ENCODE results near the gene FGF14.

The FGF14 gene

DNA sequence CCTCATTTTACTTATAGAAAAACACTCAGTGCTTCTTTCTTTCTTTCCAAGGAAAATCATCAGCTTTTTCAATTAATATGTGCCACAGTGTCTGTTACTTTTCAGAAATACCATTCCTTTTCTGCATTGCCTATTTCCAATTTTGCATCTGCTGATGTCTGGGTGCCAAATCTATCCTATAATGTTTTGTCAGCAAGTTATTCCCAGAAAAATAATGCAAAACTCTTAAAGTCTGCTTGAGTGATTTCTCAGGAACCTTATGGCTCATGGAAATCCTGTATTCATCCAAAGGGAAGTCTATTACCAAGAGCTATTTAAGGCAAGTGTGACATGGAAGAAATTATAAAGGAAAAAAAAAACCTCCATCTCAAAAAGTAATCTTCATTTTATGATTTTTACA, 224.4 kb downstream of the FGF14 start:
- H3K27ac ChIP-seq (ENCODE audit: low read depth, low read length), result no peak overlapping the region
- no peaks in the 10 kb centered on the region for H3K27me3 ChIP-seq (ENCODE audit: insufficient read depth, low read length)
- no peaks in the 10 kb centered on the region for H3K36me3 ChIP-seq (ENCODE audit: insufficient read depth, low read length)
- no peak overlapping the region for H3K4me3 ChIP-seq (ENCODE audit: low read depth, low read length)
- H2AFZ ChIP-seq (ENCODE audit: low read length, unreplicated experiment), result no peak overlapping the region
- H3K79me2 ChIP-seq (ENCODE audit: control insufficient read depth, insufficient read depth, low read length, unreplicated experiment), result no peaks in the 10 kb centered on the region
- no peaks in the 10 kb centered on the region for H3K4me1 ChIP-seq (ENCODE audit: control insufficient read depth, insufficient read depth, low read length, unreplicated experiment)

DNA sequence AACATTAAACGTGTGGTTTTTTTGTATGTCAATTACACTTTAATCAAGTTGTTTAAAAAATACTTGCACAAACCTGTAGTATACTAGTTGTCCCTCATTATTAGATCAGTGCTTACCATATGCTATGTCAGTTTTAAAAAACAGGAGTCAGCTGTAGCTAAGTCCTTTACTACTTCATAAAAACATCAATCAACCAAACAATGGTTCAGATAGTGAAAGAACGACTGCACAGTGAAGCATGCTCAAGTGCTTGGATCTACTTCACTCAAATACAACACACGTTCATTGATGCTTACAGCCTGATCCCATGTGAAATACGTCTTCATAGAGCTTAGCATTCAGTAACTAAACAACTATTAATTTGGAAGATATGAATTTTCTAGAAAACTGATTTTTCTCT, 225.0 kb downstream of the FGF14 start:
- no peak overlapping the region for H2AFZ ChIP-seq (ENCODE audit: low read length, unreplicated experiment)
- H3K27ac ChIP-seq (ENCODE audit: low read depth, low read length), result no peak overlapping the region
- H3K4me3 ChIP-seq (ENCODE audit: low read depth, low read length), result no peak overlapping the region
- no peaks in the 10 kb centered on the region for H3K4me1 ChIP-seq (ENCODE audit: control insufficient read depth, insufficient read depth, low read length, unreplicated experiment)
- H3K79me2 ChIP-seq (ENCODE audit: control insufficient read depth, insufficient read depth, low read length, unreplicated experiment), result no peaks in the 10 kb centered on the region
- no peaks in the 10 kb centered on the region for H3K27me3 ChIP-seq (ENCODE audit: insufficient read depth, low read length)
- H3K36me3 ChIP-seq (ENCODE audit: insufficient read depth, low read length), result no peaks in the 10 kb centered on the region

DNA sequence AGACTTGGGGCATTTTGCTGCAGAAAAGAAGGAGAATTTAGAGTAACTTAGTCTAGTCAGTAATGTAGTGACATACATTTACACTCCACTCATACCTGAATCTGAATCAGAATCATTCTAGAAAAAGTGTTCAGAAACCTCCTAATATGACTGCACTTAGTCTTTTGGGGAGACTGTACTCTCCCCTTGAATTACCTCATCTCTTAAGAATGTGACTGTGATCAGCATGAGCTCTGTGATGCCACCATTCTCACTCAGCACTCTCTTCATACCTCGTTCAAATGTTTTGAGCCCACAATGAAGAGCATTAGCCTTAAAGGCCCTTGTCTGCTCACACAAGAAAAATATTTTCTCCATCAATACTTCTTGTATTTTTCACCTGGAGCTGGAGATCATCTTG, 229.4 kb downstream of the FGF14 start:
- Histone ChIP-seq H3K27ac (ENCODE audit: low read depth, low read length) (no peak overlapping the region), H3K4me1 (ENCODE audit: control insufficient read depth, insufficient read depth, low read length, unreplicated experiment) (no peaks in the 10 kb centered on the region), H3K36me3 (ENCODE audit: insufficient read depth, low read length) (no peaks in the 10 kb centered on the region), H2AFZ (ENCODE audit: low read length, unreplicated experiment) (no peak overlapping the region), H3K27me3 (ENCODE audit: insufficient read depth, low read length) (no peaks in the 10 kb centered on the region), H3K79me2 (ENCODE audit: control insufficient read depth, insufficient read depth, low read length, unreplicated experiment) (no peaks in the 10 kb centered on the region), H3K4me3 (ENCODE audit: low read depth, low read length) (no peak overlapping the region)

DNA sequence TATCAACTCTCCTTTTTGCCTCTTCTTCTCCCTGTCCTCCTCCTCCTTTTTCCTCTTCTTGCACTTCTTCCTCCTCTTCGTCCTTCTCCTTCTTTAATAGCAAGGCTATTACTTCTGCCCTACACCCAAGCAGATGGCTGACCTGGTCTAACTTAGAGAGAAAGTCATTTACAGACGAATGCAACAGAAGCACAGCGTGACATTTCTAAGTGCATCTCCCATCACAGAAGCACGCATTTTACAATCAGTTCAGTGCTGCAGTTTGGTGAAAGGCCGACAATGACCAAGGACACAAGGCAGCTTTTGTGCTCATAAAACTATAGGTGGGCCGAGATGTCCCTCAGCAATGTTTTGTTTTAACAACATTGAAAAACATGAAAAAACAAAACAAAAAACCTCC, 231.5 kb downstream of the FGF14 start:
- no peak overlapping the region for H3K27ac ChIP-seq (ENCODE audit: low read depth, low read length)

DNA sequence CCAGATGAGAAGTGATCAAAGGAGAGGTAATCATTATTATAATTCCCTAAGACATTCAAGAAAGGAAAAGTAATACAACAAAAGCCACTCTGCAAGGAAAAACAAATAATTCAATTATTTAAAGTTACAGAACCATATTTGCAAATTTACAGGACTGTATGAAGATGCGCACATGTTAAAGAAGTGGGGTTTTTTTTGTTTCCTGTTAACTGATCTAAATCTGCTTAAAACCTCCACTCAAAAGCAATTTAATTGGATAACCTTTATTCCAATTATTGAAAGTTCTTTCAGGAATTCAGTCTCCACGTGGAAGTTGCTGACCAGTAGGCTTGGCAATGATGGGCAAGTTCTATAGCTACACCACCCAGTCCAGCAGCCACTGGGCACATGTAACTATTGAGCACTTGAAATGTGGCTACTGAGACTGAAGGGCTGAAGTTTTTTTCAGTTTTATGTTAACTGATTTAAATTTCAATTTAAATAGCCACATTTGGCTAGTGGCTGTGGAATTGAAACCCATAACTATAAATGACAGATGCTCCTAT, 232.3 kb downstream of the FGF14 start:
- H3K27ac ChIP-seq (ENCODE audit: low read depth, low read length), result no peak overlapping the region

More for the DNA sequence above, 231.5 kb downstream of the FGF14 start:
- H3K36me3 ChIP-seq (ENCODE audit: insufficient read depth, low read length), result no peaks in the 10 kb centered on the region
- no peaks in the 10 kb centered on the region for H3K4me1 ChIP-seq (ENCODE audit: control insufficient read depth, insufficient read depth, low read length, unreplicated experiment)
- no peaks in the 10 kb centered on the region for H3K27me3 ChIP-seq (ENCODE audit: insufficient read depth, low read length)
- H3K79me2 ChIP-seq (ENCODE audit: control insufficient read depth, insufficient read depth, low read length, unreplicated experiment), result no peaks in the 10 kb centered on the region
- H3K4me3 ChIP-seq (ENCODE audit: low read depth, low read length), result no peak overlapping the region
- no peak overlapping the region for H2AFZ ChIP-seq (ENCODE audit: low read length, unreplicated experiment)

DNA sequence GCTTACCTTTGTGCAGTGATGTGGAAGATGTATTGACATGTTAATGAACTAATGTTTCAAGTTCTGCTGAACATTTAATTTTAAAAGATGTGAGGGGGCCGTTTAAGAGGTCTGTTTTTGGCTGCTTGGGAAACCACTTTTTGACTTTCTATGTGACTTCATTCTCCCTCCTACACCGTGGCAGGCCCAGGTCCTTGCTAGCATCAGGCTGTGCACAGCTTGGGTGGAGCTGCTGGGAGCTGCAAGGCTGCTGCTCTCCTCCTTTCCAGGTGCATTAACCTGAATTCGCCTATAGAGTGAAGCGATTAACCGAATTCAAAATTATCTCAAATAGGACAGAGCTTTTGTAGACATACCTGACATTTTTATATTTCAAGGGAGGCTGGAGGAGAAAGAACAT, 249.1 kb downstream of the FGF14 start:
- Histone ChIP-seq H3K27ac (ENCODE audit: low read depth, low read length) (no peak overlapping the region), H3K4me1 (ENCODE audit: control insufficient read depth, insufficient read depth, low read length, unreplicated experiment) (no peaks in the 10 kb centered on the region), H2AFZ (ENCODE audit: low read length, unreplicated experiment) (no peak overlapping the region), H3K79me2 (ENCODE audit: control insufficient read depth, insufficient read depth, low read length, unreplicated experiment) (no peaks in the 10 kb centered on the region), H3K36me3 (ENCODE audit: insufficient read depth, low read length) (no peaks in the 10 kb centered on the region), H3K4me3 (ENCODE audit: low read depth, low read length) (no peak overlapping the region), H3K27me3 (ENCODE audit: insufficient read depth, low read length) (no peaks in the 10 kb centered on the region)

More for the DNA sequence above, 232.3 kb downstream of the FGF14 start:
- no peaks in the 10 kb centered on the region for H3K36me3 ChIP-seq (ENCODE audit: insufficient read depth, low read length)
- no peaks in the 10 kb centered on the region for H3K4me1 ChIP-seq (ENCODE audit: control insufficient read depth, insufficient read depth, low read length, unreplicated experiment)
- H3K27me3 ChIP-seq (ENCODE audit: insufficient read depth, low read length), result no peaks in the 10 kb centered on the region
- H2AFZ ChIP-seq (ENCODE audit: low read length, unreplicated experiment), result no peak overlapping the region
- no peaks in the 10 kb centered on the region for H3K79me2 ChIP-seq (ENCODE audit: control insufficient read depth, insufficient read depth, low read length, unreplicated experiment)
- no peak overlapping the region for H3K4me3 ChIP-seq (ENCODE audit: low read depth, low read length)

DNA sequence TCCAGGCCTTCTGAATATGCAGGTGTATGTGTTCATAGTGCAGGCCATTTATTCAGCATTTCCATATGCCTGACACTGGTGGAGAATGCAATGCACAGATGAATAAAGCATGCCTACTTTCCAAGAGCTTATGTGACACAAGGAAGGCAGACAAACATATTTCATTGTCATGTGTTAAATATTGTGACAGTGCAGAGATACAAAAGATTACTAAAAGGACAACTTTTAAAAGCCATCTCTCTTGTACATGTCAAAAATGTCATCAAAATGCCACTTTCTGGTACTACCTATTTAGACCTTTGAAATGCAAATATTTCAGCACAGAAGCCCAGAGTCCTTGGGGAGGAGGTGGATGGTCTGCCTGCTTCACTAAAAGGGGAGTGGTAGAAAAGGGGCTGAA, 254.5 kb downstream of the FGF14 start:
- H3K27ac ChIP-seq (ENCODE audit: low read depth, low read length), result no peak overlapping the region
- no peaks in the 10 kb centered on the region for H3K79me2 ChIP-seq (ENCODE audit: control insufficient read depth, insufficient read depth, low read length, unreplicated experiment)
- no peaks in the 10 kb centered on the region for H3K36me3 ChIP-seq (ENCODE audit: insufficient read depth, low read length)
- H3K4me3 ChIP-seq (ENCODE audit: low read depth, low read length), result no peak overlapping the region
- no peak overlapping the region for H2AFZ ChIP-seq (ENCODE audit: low read length, unreplicated experiment)
- H3K27me3 ChIP-seq (ENCODE audit: insufficient read depth, low read length), result no peaks in the 10 kb centered on the region
- H3K4me1 ChIP-seq (ENCODE audit: control insufficient read depth, insufficient read depth, low read length, unreplicated experiment), result no peaks in the 10 kb centered on the region

DNA sequence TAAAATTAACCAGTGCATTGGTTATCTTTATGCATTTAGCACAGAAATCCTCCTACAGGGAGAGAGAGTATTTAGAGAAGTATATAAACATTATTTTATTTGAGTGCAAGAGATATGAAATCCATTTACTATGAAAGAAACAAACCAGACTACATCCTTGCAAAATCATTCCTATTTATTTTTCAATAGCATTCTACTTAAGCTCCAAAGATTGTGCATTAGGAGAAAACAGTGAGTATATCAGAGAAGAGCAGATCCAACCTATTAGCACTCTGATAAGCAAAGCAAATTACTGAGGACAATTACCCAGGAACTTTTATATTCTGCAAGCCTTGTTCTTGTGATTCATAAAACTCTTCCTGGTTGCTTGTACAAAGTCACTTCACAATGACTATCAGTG, 256.1 kb downstream of the FGF14 start:
- Histone ChIP-seq H3K36me3 (ENCODE audit: insufficient read depth, low read length) (no peaks in the 10 kb centered on the region), H2AFZ (ENCODE audit: low read length, unreplicated experiment) (no peak overlapping the region), H3K4me1 (ENCODE audit: control insufficient read depth, insufficient read depth, low read length, unreplicated experiment) (no peaks in the 10 kb centered on the region)

DNA sequence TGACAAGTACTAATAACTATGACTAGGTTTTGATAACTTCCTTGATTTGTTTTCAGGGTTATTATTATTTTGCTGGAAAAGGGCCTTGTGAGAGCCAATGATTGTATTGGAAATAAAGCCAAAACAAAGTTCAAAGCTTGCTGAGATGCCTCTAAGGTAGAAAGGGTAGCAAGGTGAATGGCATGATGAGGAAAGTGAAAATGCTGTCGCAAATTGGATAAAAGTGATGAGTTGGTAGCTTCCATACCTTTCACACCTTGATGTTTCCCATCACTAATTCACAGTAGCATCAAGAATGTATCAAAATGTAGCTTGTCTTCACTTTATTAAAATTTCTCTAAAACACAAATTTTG, 259.4 kb downstream of the FGF14 start:
- H3K27ac ChIP-seq (ENCODE audit: low read depth, low read length), result no peak overlapping the region
- no peaks in the 10 kb centered on the region for H3K36me3 ChIP-seq (ENCODE audit: insufficient read depth, low read length)
- H3K27me3 ChIP-seq (ENCODE audit: insufficient read depth, low read length), result no peaks in the 10 kb centered on the region
- no peaks in the 10 kb centered on the region for H3K4me1 ChIP-seq (ENCODE audit: control insufficient read depth, insufficient read depth, low read length, unreplicated experiment)
- H2AFZ ChIP-seq (ENCODE audit: low read length, unreplicated experiment), result no peak overlapping the region
- H3K79me2 ChIP-seq (ENCODE audit: control insufficient read depth, insufficient read depth, low read length, unreplicated experiment), result no peaks in the 10 kb centered on the region
- no peak overlapping the region for H3K4me3 ChIP-seq (ENCODE audit: low read depth, low read length)

More for the DNA sequence above, 256.1 kb downstream of the FGF14 start:
- Histone ChIP-seq H3K27ac (ENCODE audit: low read depth, low read length) (no peak overlapping the region), H3K79me2 (ENCODE audit: control insufficient read depth, insufficient read depth, low read length, unreplicated experiment) (no peaks in the 10 kb centered on the region), H3K27me3 (ENCODE audit: insufficient read depth, low read length) (no peaks in the 10 kb centered on the region), H3K4me3 (ENCODE audit: low read depth, low read length) (no peak overlapping the region)

DNA sequence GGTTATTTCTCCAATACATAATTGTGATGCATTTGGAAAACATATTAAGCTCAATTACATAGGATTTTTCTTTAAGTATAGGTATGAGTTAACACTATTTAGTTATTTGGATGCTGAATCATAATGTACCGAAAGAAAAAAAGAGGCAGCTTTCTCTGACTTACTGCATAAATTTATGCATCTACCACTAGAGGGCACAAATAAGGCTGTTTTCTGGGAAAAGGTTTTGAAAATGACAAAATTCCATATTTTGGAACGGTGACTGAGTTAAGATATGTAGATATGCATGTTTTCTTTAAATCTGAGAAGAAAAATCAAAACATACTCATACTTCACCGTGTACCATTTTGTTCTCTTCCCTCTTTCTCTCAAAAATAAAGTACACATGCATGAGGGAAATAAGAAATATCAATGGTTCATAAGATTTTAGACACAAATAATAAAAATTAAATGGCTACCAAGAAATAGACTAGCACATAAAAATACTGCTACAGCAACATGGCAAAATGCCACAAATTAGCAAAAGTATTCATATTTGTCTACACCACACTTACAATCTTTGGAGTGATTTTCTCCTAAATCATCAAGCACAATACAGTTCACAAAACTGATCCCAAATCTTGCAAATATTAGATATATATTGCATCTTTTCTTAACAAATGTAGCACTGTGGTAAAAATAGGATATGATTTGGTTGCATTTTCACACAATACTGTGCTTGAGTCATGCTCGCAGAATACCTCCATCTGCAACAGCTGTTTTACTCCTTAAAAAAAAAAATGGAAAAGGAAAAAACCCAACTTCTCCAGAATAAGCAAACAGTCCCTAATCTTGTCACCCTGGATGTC, 260.0 kb downstream of the FGF14 start:
- no peak overlapping the region for H3K4me3 ChIP-seq (ENCODE audit: low read depth, low read length)
- H3K36me3 ChIP-seq (ENCODE audit: insufficient read depth, low read length), result no peaks in the 10 kb centered on the region
- no peak overlapping the region for H3K27ac ChIP-seq (ENCODE audit: low read depth, low read length)
- H3K27me3 ChIP-seq (ENCODE audit: insufficient read depth, low read length), result no peaks in the 10 kb centered on the region
- no peaks in the 10 kb centered on the region for H3K79me2 ChIP-seq (ENCODE audit: control insufficient read depth, insufficient read depth, low read length, unreplicated experiment)
- H3K4me1 ChIP-seq (ENCODE audit: control insufficient read depth, insufficient read depth, low read length, unreplicated experiment), result no peaks in the 10 kb centered on the region
- no peak overlapping the region for H2AFZ ChIP-seq (ENCODE audit: low read length, unreplicated experiment)

DNA sequence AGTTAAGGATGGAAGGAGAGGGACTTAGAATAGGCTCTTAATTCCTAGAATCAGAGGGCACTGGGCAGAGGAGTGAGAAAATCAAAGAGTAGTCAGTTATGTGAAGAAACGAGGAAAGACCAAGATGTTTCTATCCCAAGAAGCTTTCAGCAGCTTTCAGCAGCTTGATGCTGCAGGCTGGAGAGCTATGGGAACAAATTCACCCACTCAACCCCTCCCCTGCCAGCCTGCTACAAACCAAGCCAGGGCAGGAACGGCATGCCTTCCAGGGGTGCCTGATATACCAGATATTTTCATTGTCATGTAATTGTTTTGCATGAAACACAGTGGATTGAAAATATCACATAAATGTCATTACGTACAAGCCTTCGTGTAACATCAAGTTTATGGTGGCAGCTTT, 262.2 kb downstream of the FGF14 start:
- H3K4me3 ChIP-seq (ENCODE audit: low read depth, low read length), result no peak overlapping the region
- no peak overlapping the region for H2AFZ ChIP-seq (ENCODE audit: low read length, unreplicated experiment)
- no peaks in the 10 kb centered on the region for H3K36me3 ChIP-seq (ENCODE audit: insufficient read depth, low read length)
- H3K4me1 ChIP-seq (ENCODE audit: control insufficient read depth, insufficient read depth, low read length, unreplicated experiment), result no peaks in the 10 kb centered on the region
- no peak overlapping the region for H3K27ac ChIP-seq (ENCODE audit: low read depth, low read length)
- H3K27me3 ChIP-seq (ENCODE audit: insufficient read depth, low read length), result no peaks in the 10 kb centered on the region
- H3K79me2 ChIP-seq (ENCODE audit: control insufficient read depth, insufficient read depth, low read length, unreplicated experiment), result no peaks in the 10 kb centered on the region
